ENCODE data around the gene SDR9C7.
"Not testable (repeated sequence)": the region's sequence is repeated elsewhere in the genome, so short reads cannot be mapped to it uniquely, and the experiment has no call there.

Gene SDR9C7

GRCh38 chr12:56948881-56949280 lies 14.7 kb upstream of the SDR9C7 start:
- TF ChIP-seq MAX (IDR thresholded peaks at IDR 0.05; ENCODE audit: low read depth, low read length) (no peak), MYC (IDR thresholded peaks at IDR 0.05; ENCODE audit: low read depth, low read length) (no peak), POLR2A (IDR thresholded peaks at IDR 0.05; ENCODE audit: extremely low read depth, insufficient read length) (no peak), CTCF (IDR thresholded peaks at IDR 0.05; ENCODE audit: low read depth, low read length) (no peak)

DNA sequence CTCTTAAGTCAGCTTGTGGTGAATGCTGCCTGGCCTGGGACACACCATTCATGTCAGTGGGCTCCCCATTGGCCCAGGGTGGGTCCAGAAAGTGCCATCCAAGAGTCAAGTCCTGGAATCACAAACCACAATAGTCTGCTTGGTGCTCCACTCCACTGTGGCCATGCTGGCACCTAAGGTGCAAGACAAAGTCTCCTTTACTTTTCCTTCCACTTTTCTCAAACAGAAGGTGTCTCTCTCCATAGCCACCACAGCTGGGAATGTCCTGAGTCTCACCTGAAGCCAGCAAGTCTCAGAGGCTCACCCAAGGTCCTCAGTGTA lies 14.2 kb upstream of the SDR9C7 start:
- H3K4me3 ChIP-seq (ENCODE audit: low read depth, low read length), result no peak overlapping the region
- TF ChIP-seq MYC (IDR thresholded peaks at IDR 0.05; ENCODE audit: low read depth, low read length) (no peak), POLR2A (IDR thresholded peaks at IDR 0.05; ENCODE audit: extremely low read depth, insufficient read length) (no peak)
- no peak for DNase-seq (ENCODE audit: low read depth)

More at GRCh38 chr12:56948881-56949280, 14.7 kb upstream of the SDR9C7 start:
- no peak for DNase-seq (ENCODE audit: low read depth)
- H3K4me3 ChIP-seq (ENCODE audit: low read depth, low read length), result no peak overlapping the region

GRCh38 chr12:56947633-56948456 lies 13.6 kb upstream of the SDR9C7 start:
- no peak overlapping the region for H3K4me3 ChIP-seq (ENCODE audit: low read depth, low read length)
- DNase-seq (ENCODE audit: low read depth), result peak; percentile 29
- TF ChIP-seq MYC (IDR thresholded peaks at IDR 0.05; ENCODE audit: low read depth, low read length) (no peak), MAX (IDR thresholded peaks at IDR 0.05; ENCODE audit: low read depth, low read length) (no peak), CTCF (IDR thresholded peaks at IDR 0.05; ENCODE audit: low read depth, low read length) (no peak), POLR2A (IDR thresholded peaks at IDR 0.05; ENCODE audit: extremely low read depth, insufficient read length) (no peak)

- no peak for DNase-seq (ENCODE audit: low read depth)
- TF ChIP-seq MAX (IDR thresholded peaks at IDR 0.05; ENCODE audit: low read depth, low read length), result no peak
- TF ChIP-seq POLR2A (IDR thresholded peaks at IDR 0.05; ENCODE audit: extremely low read depth, insufficient read length), result no peak
- no peak for TF ChIP-seq MYC (IDR thresholded peaks at IDR 0.05; ENCODE audit: low read depth, low read length)
- no peak for TF ChIP-seq CTCF (IDR thresholded peaks at IDR 0.05; ENCODE audit: low read depth, low read length)
- H3K4me3 ChIP-seq (ENCODE audit: low read depth, low read length), result no peak overlapping the region
Measured at GRCh38 chr12:56943878-56944277, 9.7 kb upstream of the SDR9C7 start.

- not testable (repeated sequence) for DNase-seq (ENCODE audit: low read depth); H3K4me3 ChIP-seq (ENCODE audit: low read depth, low read length)
Measured at GRCh38 chr12:56943374-56943773, 9.2 kb upstream of the SDR9C7 start.

DNA sequence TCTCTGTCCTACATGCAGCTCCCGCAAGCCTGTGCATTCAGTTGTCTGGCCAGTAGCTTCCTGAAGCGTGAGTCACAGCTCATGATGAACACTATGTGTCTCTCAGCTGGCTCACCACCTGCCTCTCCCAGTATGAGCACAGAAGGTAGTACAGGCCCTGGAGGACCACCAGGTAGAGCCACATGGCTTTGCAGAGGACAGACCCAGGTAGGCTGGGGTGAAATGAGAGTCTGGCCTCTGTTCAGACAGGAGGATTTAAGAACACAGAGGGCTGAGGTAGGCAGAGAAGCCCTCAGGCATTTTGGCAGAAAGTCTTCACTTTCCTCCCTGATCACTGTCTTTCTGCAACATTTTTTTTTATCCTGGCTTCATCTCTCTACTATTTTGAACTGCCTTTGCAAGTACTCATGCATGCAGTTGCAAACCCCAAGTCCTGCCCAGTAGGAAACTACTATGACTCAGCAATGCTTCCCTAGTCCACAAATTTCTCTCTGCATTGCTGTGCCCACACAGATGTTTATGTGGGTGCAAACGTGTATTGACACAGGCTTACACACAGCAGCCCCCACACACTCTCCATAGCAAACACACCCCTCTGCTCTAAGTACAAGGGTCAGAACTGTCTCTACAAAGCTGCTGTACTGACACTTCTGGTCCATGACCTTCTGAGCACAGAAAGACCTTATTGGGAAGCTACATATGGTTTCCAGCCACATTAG lies 7.2 kb upstream of the SDR9C7 start:
- TF ChIP-seq MYC (IDR thresholded peaks at IDR 0.05; ENCODE audit: low read depth, low read length), result no peak
- no peak for TF ChIP-seq POLR2A (IDR thresholded peaks at IDR 0.05; ENCODE audit: extremely low read depth, insufficient read length)
- TF ChIP-seq CTCF (IDR thresholded peaks at IDR 0.05; ENCODE audit: low read depth, low read length), result no peak
- 0 out of 2 replicates have a peak, but pooled peaks have one; percentile 20 for TF ChIP-seq MAX (IDR thresholded peaks at IDR 0.05; ENCODE audit: low read depth, low read length)
- no peak overlapping the region for H3K4me3 ChIP-seq (ENCODE audit: low read depth, low read length)
- DNase-seq (ENCODE audit: low read depth), result peak; percentile 79

- H3K4me3 ChIP-seq (ENCODE audit: low read depth, low read length); DNase-seq (ENCODE audit: low read depth): not testable (repeated sequence)
Measured at GRCh38 chr12:56940942-56941298, 6.7 kb upstream of the SDR9C7 start.
